Camera-type eye (tissue), 1 donor: ENCODE measurements around the gene ARHGAP18. TPM values are rescaled to one million over a fixed set of nuclear protein-coding genes. Genes with fewer than 3 reads are reported as not detected.

Source experiments
- total RNA-seq: library from RNA; depleted of rRNA; stranded (reverse); fragments of >200 nt; gene quantifications from one replicate; pipeline ENCODE4 v1.2.3, GENCODE V29; 2014

ARHGAP18 gene, protein sequence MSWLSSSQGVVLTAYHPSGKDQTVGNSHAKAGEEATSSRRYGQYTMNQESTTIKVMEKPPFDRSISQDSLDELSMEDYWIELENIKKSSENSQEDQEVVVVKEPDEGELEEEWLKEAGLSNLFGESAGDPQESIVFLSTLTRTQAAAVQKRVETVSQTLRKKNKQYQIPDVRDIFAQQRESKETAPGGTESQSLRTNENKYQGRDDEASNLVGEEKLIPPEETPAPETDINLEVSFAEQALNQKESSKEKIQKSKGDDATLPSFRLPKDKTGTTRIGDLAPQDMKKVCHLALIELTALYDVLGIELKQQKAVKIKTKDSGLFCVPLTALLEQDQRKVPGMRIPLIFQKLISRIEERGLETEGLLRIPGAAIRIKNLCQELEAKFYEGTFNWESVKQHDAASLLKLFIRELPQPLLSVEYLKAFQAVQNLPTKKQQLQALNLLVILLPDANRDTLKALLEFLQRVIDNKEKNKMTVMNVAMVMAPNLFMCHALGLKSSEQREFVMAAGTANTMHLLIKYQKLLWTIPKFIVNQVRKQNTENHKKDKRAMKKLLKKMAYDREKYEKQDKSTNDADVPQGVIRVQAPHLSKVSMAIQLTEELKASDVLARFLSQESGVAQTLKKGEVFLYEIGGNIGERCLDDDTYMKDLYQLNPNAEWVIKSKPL
- 23.0 TPM for total RNA-seq

GRCh38 chr6:129709769-129710449, at the start of gene ARHGAP18:
TSS of gene ARHGAP18 (minus strand) at chr6:129710177. CDS start at chr6:129710136, 41 bp downstream.

Other genes with a start within 250 kb of the ARHGAP18 start
- gene TMEM244, start 151.1 kb upstream of the ARHGAP18 start, total RNA-seq, result 40.6 TPM